ENCODE data around the gene LNPK.
"Not testable (repeated sequence)": the region's sequence is repeated elsewhere in the genome, so short reads cannot be mapped to it uniquely, and the experiment has no call there.

LNPK gene, protein sequence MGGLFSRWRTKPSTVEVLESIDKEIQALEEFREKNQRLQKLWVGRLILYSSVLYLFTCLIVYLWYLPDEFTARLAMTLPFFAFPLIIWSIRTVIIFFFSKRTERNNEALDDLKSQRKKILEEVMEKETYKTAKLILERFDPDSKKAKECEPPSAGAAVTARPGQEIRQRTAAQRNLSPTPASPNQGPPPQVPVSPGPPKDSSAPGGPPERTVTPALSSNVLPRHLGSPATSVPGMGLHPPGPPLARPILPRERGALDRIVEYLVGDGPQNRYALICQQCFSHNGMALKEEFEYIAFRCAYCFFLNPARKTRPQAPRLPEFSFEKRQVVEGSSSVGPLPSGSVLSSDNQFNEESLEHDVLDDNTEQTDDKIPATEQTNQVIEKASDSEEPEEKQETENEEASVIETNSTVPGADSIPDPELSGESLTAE

DNA sequence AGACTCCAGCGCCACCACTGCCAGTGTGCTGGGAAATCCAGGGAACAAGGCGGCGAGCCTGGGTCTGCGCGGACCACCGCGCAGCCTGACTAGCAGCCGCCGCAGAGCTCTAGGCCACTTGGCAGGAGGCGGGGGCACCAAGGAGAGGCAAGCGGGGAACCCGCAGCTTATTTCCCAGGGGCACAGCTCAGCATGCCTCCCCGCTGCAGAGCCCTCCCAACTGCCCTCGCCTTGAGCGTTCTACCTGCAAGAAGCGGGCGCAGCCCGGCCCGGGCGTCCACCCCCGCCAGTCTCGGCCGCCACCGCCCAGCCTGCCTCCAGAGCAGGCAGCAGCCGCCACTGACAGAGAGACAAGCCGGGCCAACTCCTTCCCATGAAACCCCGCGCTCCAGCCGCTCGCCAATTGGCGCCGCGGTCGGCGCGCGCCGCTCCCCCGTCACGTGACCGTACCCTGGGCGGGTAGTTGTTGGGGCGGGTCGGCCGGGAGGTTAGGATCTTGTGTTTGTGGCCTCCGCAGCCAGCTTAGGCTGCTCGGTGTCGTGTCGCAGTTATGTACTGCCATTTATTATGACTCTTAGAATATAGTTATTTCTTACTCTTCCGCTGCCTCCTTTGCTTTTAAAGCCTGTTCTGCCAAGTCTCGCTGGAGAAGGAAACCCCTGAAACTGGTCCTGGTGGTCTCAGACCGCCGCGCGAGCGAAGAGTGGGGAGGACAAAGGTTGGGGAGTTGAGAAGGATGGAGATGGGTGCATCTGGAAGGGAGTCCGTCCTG lies at the start of gene LNPK:
LNPK (minus strand) TSS at position 352 of the 772 bp plus-strand sequence. CDS start 6,683 bp downstream, outside the sequence.
- peak; percentile 91 for DNase-seq

DNA sequence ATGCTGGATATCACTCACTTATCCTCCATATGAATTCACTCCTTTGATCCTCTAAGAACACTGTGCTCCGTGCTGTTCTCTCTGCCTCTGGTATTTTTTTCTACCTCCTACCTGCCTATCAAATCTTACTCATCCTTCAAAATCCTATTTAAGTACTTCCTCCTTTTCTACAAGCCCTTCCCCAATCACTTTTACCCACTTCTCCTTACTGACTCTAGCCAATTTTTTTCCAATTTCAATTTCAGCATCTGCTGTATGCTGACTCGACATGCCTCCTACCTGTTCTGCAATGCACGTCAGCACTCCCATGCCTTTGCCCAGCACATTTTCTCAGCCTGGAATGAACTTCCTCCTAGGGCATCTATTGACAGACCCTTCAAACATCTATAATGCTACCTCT lies 37.3 kb upstream of the LNPK start:
- DNase-seq = no peak

DNA sequence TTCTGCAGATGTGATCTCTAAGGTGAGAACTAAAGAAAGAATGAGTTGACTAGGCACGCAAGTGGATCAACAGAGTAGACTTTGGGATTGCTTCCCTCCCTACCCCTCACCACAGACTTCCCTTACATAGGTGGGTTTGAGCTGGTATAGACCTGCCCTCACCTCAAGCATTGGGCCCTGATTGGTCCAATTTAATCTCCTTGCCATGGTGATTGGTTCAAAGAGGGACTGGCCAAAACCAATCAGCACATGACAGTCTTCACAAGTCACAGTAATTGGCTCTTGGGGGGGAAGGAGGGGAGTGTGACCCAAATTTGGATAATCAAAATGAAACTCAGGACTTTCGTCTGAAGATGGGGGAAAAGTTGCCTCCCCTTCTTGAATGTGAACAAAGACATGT lies 36.6 kb upstream of the LNPK start:
- no peak for DNase-seq

DNA sequence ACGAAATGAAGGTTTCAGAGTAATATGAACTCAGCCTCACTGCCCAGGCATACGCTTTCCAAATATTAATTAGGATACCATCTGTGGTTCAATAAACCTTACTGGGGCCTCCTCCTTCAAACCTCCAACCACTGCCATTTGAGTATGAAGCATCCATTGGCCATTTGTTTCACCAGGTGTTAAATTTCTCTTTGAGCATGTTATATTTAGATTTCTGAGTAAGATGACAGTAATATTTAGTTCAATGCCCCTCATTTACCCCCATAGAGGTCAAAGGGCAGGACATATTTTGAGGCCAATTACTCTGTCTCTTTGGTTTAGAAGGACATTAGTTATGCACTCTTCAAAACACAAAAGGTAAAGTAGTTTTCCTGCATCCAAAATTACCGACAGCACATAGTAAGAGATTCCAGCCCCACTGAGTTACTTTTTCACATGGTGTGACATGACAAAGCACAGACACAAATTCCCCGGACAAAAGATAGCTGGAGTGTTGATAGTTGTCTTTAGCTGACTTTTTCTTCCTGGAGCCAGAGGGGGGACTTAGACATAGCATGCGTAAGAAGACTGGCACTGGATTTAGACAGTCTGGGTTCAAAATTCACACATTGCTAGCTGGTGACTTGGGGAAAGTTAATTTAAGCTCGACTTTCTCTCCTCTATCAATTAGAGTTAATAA lies 33.1 kb upstream of the LNPK start:
- DNase-seq = no peak

DNA sequence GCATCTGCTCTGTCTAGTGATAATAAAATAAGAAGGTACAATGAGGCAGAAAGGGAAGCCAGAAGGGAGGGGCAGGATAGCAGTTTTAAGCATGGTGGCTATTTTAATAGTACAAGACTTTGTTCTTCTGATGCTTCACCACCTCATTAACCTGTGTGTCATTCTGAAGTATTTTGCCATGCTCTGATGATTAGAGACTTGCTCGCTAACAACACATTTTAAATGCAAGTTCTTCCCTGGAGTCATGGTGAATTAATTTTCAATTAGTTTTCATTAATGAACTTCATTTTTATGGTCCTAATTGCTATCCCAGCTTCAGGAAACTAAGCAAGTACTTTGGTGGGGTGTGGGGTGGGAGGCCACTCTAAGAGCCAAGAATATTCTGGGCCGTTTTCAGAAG lies 25.7 kb upstream of the LNPK start:
- no peak for DNase-seq

DNA sequence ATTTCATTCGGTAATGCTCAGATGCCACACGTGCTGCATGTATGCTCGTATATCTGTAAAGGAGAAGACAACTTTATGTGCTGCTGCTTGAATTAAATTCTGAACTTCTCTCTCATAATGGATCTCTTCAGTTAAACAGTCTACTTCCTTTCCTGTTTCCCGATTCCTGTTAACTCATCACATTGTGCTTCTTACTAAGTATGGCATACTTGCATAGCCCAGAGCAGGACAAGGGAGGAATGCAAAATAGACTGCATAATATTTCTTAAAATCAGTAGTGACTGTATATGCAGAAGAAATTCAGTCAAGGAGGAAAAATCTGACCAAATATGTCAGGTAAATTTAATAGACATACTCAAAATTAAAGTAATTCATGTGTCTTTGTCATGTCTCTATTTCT lies 23.9 kb upstream of the LNPK start:
- DNase-seq = no peak

DNA sequence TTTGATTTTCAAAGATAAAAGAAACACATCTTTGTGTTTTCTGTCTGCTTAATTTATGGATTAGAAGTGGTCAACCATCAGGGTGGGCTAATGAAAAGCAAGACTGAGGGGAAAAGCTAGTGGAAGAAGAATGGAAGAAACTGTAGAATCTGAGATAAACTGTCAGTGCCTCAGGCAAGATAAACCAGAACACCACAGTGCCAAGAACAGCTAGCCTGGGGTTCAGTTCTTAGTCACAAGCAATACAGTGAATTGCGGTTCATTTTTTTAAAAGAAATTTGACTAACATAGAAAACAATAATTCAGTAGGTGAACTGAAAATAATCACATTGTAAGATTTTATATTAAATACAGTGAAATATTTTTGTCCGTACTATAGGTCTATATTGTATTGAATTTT lies 22.0 kb upstream of the LNPK start:
- no peak for DNase-seq

DNA sequence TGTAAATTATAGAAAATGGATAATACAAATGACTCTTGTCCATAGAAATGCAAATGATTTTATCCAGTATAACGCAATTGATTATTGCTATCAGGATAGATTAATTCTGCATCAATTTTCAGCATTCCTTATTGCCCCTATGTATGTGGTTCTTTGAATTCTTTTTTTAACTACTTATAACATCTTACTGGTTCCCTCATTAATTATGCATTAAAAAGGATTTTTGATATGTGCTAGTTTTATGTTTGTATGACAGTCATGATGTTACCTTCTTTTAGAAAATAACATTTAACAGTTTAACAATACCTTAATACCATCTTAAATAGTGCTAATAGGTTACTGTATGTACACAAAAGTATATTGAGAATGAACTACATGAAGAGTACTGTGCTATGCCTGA lies 20.0 kb upstream of the LNPK start:
- DNase-seq = no peak

DNA sequence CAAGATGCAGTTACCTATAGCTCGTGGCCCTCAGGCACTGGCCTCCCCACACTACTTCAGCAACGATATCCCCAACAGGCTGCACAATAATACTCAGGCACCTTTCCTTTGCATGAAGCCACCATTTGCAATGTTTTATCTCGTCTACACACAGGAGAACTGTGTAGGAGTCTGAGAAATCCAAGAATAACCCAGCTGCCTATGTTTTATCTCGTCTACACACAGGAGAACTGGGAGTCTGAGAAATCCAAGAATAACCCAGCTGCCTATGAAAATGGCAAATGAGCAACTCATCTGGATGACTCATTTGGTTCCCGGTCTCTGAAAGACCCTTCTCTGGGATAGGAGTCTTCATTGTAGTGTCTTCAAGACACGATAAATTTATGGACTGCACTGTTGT lies 18.3 kb upstream of the LNPK start:
- DNase-seq = no peak

DNA sequence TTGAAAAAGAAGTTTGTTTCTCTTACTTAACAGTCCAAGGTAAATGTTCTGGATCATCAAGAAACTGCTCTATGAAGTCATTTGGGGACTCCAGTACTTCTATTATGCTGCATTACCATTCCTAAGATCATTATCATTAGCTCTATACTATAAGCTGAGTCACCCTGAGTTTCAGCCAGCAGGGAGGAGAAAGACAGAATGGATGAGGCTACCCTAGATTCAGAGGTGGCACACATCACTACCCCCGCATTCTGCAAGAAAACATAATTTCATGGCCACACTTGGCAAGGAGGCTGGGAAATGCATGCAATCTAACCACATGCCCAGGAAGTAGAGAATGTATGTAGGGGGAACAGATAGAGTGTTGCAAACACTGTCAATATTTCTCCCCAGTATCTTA lies 16.6 kb upstream of the LNPK start:
- DNase-seq = no peak

DNA sequence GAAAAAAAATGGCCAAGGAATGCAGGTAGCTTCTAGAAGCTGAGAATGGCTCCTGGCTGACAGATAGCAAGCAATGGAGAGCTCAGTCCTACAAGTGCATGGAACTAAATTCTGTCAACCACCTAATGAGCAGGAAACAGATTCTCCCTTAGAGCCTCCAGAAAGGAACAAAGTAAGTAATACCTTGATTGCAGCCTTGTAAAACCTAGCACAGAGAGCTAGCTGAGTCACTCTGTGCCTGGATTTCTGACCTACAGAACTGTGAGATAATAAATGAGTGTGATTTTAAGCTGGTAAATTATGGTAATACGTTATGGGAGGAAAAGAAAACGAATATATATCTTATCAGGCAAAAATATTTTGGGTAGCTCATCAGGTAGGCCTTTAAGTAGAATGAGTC lies 7.4 kb upstream of the LNPK start:
- DNase-seq = no peak

DNA sequence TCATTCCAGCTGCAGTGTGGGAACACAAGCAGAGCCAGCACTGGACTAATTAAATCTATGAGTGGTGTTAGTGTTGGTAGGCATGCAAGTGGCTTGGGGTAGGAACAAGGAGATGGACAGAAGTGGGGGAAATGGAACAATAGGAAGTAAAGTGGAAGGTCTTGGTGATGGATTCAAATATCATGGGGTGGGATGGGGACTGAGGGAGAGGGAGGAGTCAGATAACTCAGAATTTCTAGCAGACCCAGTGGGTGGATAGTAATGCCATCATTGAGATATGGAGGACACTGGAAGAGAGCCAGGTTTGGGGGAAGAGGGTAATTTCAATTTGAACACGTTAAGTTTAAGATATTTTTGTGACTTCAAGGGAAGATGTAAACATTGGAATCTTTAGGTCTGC lies 2.9 kb upstream of the LNPK start:
- DNase-seq = no peak

DNA sequence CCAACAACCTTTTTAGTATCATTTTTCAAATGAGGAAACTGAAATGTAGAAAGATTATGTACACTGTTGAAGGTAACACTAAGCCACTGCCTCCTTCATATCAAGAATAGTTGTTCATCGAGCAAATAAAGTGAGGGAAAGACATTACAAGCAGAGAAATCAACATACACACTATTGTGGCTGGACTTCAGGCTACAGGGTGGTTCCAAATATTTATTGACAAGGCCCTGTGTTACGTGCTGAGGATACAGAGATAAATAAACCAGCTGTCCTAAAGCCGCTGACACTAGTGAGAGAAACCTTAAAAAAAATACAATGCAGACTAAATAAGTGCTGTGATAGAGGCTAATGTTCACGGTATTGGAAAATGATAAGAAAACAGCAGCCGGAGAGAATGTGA lies 1.9 kb upstream of the LNPK start:
- DNase-seq = no peak

DNA sequence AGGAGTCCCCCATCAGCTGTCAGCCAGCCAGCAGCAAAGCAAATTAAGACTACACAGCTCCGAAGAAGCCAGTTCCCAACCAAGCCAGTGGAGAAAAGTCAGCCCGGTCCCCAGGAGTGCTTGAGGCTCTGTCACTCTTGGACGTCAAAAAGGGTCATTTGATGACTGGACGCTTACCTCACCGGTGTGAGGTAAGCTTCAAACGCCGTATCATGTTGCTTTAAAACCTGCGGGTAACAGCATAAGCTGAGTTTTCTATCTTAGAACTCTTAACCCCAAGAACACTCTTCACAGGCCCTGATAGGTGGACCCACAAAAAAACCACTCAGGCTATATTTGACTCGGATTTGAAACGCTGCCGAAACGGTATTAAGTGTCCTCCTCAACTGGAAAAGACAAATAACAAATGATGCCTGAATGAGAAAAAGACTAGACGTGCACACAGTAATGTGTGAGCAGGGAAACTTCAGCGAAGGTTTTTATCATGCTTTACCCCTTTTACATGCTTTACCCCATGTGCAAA lies 682 bp upstream of the LNPK start:
- no peak for DNase-seq

DNA sequence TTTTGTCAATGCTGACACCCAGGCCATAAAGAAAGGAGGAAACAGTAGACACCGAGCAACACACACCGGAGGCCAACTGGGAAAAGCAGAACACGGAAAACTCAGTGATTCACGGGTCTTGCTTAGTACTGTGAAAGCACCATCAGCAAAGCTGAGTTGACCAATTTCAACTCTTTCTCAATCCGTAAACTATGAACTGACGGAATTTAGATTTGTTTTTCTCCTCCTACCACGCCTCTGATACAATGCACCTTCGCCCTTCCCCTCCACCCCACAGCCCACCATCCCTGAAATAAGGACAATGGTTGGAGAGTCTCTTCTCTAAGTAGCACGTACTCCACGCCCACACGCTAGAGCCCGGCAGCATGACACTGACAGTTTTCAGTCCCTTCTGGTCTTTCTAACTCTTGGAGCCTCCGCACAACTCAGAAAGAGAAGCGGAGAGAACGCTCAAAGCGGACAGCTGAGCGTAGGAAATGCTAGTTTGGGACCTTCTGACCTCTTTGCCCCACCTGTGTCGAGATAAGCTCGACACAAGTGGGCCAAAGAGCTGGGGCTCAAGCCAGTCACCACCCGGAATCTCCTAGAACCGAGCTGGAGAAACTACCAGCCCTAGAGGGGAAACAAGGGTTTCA lies 669 bp downstream of the LNPK start:
- peak; percentile 49 for DNase-seq

DNA sequence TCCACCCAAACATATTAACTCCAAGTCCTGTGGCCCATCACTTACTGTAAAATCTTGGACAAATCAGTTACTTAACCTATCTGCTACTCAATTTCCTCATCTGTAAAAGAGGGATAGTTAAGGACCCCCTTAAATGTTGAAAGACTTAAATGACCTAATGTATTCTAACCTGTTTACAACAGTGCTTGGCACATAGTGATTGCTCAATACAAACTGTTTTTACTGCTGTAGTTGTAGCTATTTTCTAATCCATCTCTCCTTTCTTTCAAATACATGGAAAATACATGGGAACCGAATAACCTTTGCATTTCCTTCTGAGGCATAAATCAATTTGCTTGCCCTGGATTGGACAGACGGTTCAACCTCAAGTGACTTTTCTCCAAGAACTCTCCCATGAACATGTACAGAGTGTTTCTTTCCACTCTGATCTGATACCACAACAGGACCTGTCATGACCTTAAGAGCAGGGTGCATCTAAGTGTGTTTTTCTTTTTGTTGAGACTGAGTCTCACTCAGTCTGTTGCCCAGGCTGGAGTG lies 2.7 kb downstream of the LNPK start:
- no peak for DNase-seq

DNA sequence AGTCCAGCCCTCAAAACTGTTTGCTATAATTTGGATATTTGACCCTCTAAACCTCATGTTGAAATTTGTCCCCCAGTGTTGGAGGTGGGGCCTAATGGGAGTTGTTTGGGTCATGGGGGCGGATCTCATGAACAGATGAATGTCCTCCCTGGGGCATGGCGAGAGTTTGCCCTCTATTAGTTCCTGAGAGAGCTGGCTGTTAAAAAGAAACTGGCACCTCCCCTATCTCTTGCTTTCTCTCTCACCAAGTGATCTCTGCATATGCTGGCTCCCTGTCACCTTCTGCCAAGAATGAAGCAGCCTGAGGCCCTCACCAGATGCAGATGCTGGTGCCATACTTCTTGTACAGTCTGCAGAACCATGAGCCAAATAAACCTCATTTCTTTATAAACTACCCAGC lies 12.0 kb downstream of the LNPK start:
- DNase-seq = no peak

DNA sequence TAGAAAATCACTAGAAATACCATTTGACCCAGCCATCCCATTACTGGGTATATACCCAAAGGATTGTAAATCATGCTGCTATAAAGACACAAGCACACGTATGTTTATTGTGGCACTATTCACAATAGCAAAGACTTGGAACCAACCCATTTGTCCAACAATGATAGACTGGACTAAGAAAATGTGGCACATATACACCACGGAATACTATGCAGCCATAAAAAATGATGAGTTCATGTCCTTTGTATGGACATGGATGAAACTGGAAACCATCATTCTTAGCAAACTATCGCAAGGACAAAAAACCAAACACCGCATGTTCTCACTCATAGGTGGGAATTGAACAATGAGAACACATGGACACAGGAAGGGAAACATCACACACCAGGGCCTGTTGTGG lies 14.9 kb downstream of the LNPK start:
- not testable (repeated sequence) for DNase-seq

DNA sequence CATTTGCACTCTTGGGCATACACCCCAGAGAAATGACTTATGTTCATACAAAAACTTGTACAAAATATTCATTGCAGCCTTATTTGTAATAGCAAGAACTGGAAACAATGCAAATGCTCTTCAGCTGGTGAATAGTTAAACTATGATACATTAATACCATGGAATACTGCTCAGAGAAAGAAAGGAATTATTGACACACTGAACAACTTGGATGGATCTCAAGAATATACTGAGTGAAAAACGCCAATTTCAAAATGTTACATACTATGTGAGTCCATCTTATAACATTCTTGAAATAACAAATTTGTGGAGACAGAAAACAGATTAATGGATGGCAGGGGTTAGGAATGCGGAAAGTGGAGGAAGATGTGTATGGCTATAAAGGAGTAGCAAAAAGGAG lies 17.2 kb downstream of the LNPK start:
- DNase-seq = no peak

DNA sequence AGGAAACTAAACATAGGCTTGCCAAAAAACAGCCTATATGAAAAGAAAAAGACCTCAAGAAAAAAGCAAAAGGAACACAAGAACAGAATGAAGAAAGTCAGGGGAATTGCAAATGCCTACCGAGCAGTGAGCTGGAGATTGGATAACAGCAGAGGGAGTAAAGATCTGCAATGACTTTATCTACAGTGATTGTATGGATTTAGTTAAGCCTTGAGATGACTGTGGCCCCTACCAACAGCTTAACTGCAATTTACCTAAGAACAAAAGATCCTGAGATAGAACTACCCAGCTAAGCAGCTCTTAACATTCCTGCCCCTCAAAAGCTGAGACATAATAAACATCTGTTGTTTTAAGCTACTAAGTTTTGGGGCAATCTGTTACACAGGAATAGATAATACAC lies 20.5 kb downstream of the LNPK start:
- DNase-seq = no peak

DNA sequence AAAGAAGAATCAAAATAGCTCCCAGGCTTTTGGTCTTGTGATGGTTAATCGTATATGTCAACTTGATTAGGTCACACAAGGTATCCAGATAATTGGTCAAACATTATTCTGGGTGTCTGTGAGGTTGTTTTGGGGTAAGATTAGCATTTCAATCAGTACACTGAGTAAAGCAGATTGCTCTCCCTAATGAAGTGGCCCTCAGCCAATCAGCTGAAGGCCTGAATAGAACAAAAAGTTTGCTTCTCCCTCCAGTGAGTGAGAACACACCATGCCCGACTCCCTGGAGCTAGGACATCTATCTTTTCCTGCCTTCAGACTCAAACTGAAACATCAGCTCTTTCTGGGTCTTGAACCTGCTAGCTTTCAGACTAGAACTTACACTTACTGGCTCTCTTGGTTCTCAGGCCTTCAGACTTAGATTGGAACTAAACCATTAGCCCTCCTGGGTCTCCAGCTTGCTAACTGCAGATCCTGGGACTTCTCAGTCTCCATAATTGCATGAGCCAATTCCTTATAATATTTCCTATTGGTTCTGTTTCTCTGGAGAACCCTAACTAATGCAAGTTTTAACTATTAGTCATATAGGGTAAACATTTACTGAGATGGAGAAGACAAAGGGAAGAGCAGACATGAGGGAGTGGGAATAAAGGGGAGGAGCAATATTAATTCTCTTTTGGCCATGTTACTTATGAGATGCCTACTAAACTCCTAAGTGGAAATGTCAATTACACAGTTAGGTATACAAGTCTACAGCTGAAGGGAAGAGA lies 25.5 kb downstream of the LNPK start:
- DNase-seq = no peak

DNA sequence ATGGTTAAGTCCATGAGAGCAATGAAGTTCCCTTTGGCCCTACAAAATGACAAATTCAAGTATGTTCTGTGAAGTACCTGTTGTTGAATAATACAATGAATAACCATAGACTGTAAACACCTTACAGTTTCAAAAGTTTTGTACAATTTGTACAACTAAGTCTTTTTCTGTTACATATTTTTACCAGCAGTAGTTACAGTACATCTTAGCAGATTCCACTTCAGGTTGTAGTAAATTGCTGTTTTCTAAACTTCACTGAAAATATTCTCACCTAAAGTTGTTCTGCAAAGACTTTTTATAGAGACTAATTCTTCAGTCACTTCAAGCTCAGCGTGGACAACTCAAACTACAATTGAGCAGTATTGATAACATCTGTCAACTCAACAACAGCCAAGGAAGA lies 28.7 kb downstream of the LNPK start:
- no peak for DNase-seq
